Measurements from ENCODE around the gene RGS6. TPM values are rescaled to one million over a fixed set of nuclear protein-coding genes. Genes with fewer than 3 reads are reported as not detected.

The RGS6 gene
- total and polyA plus RNA-seq, 2 of the 4 experiments (the other 2 are of a cell fraction), result not detected

DNA sequence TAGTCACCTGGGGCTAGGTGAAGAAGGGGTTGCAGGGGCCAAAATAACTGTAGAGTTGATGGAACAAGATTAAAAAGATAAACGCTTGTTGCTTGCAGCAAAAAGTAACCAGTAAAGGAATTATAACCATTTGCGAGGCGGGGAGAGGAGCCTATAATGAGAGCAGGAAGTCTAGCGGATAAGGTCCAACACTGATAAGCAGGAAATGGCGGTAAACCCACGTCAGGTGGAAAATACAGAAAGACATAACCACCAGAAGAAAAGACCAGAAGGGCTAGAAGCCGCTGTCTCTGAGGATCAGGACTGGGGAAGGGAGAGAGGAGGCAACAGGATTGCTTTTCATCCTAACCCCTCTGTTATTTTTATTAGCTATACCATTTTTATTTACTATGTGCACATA is 658.3 kb downstream of the RGS6 start:
- POLR2A ChIA-PET (ENCODE audit: unreplicated experiment), result no interaction called here
- in situ Hi-C loops (cut with MboI; ENCODE audit: low sequenced_read_pairs), result no loop called here

More for the DNA sequence above, 658.3 kb downstream of the RGS6 start:
- Histone ChIP-seq H3K4me1 (ENCODE audit: control insufficient read depth, insufficient read depth, low read length) (no peaks in the 10 kb centered on the region), H3K14ac (replicated peaks; ENCODE audit: low read depth, low read length) (no peak overlapping the region), H2AFZ (replicated peaks; ENCODE audit: low read length, poor library complexity) (no peak overlapping the region), H2BK5ac (ENCODE audit: low read depth, low read length, poor library complexity, severe bottlenecking) (no peak overlapping the region), H3K27ac (ENCODE audit: insufficient read depth, low read length) (no peak overlapping the region), H3K36me3 (ENCODE audit: control insufficient read depth, insufficient read depth, low read length) (no peaks in the 10 kb centered on the region), H3K18ac (ENCODE audit: low read depth, low read length) (no peak overlapping the region), H4K8ac (ENCODE audit: low read depth in 2 of 2, low read length in 2 of 2) (no peak overlapping the region), H2BK120ac (ENCODE audit: low read depth, low read length) (no peak overlapping the region), H3K27me3 (ENCODE audit: control insufficient read depth, insufficient read depth, low read length) (no peaks in the 10 kb centered on the region; the same call in 1 of the 2 replicates), H3K4ac (ENCODE audit: low read depth, low read length) (no peak overlapping the region), H3K9me3 (ENCODE audit: control insufficient read depth, insufficient read depth, low read length) (no peaks in the 10 kb centered on the region), H3K4me3 (ENCODE audit: insufficient read depth, low read depth, low read length) (no peak overlapping the region), H3K79me1 (ENCODE audit: low read depth in 1 of 2, low read length in 2 of 2) (no peaks in the 10 kb centered on the region), H3K9ac (ENCODE audit: low read depth, low read length) (no peak overlapping the region), H4K91ac (ENCODE audit: insufficient read depth, low read depth, low read length) (no peak overlapping the region), H2BK20ac (ENCODE audit: low read depth, low read length) (no peak overlapping the region), H3K9me1 (ENCODE audit: insufficient read depth, low read length) (no peaks in the 10 kb centered on the region), H3K4me2 (ENCODE audit: low read depth, low read length) (no peak overlapping the region), H2AK9ac (replicated peaks; ENCODE audit: low read depth, low read length, poor library complexity) (no peak overlapping the region), H4K20me1 (ENCODE audit: insufficient read depth, low read length) (no peaks in the 10 kb centered on the region), H4K5ac (ENCODE audit: low read depth, low read length) (no peak overlapping the region), H2AK5ac (ENCODE audit: low read depth, low read length) (no peak overlapping the region), H2BK15ac (ENCODE audit: low read depth, low read length) (no peak overlapping the region), H3K23ac (ENCODE audit: low read depth, low read length) (no peak overlapping the region), H3K56ac (ENCODE audit: extremely low read depth, insufficient read depth, low read length) (no peak overlapping the region)
- DNase-seq (no peak), ATAC-seq (ENCODE audit: low read depth) (no peak)
- dilution Hi-C loops (cut with HindIII; ENCODE audit: low sequenced_read_pairs, unreplicated experiment) (no loop called here), intact Hi-C loops (cut with micrococcal nuclease) (no loop called here)
- no peak for TF ChIP-seq MXI1 (IDR thresholded peaks at IDR 0.05; ENCODE audit: borderline replicate concordance, low read depth, low read length)
- TF ChIP-seq, protein P1, sequence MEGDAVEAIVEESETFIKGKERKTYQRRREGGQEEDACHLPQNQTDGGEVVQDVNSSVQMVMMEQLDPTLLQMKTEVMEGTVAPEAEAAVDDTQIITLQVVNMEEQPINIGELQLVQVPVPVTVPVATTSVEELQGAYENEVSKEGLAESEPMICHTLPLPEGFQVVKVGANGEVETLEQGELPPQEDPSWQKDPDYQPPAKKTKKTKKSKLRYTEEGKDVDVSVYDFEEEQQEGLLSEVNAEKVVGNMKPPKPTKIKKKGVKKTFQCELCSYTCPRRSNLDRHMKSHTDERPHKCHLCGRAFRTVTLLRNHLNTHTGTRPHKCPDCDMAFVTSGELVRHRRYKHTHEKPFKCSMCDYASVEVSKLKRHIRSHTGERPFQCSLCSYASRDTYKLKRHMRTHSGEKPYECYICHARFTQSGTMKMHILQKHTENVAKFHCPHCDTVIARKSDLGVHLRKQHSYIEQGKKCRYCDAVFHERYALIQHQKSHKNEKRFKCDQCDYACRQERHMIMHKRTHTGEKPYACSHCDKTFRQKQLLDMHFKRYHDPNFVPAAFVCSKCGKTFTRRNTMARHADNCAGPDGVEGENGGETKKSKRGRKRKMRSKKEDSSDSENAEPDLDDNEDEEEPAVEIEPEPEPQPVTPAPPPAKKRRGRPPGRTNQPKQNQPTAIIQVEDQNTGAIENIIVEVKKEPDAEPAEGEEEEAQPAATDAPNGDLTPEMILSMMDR (conservative IDR thresholded peaks at IDR 0.05; ENCODE audit: low read depth, low read length), result no peak
- no peak for TF ChIP-seq POLR2A (IDR thresholded peaks at IDR 0.05; ENCODE audit: low read depth, low read length)
- TF ChIP-seq RFX5 (IDR thresholded peaks at IDR 0.05; ENCODE audit: low read depth, low read length), result no peak
- TF ChIP-seq CEBPB (IDR thresholded peaks at IDR 0.05; ENCODE audit: low read depth, low read length), result no peak
- no peak for TF ChIP-seq ELK1 (IDR thresholded peaks at IDR 0.05; ENCODE audit: borderline replicate concordance, low read depth, low read length)
- TF ChIP-seq CHD1 (IDR thresholded peaks at IDR 0.05; ENCODE audit: low read depth, low read length), result no peak
- no peak for TF ChIP-seq RCOR1 (IDR thresholded peaks at IDR 0.05; ENCODE audit: insufficient replicate concordance, low read length)
- no peak for TF ChIP-seq MAFK (IDR thresholded peaks at IDR 0.05; ENCODE audit: low read depth, low read length)
- TF ChIP-seq FOS (IDR thresholded peaks at IDR 0.05; ENCODE audit: low read depth, low read length), result no peak
- TF ChIP-seq, protein P2, sequence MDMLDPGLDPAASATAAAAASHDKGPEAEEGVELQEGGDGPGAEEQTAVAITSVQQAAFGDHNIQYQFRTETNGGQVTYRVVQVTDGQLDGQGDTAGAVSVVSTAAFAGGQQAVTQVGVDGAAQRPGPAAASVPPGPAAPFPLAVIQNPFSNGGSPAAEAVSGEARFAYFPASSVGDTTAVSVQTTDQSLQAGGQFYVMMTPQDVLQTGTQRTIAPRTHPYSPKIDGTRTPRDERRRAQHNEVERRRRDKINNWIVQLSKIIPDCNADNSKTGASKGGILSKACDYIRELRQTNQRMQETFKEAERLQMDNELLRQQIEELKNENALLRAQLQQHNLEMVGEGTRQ (IDR thresholded peaks at IDR 0.05; ENCODE audit: low read depth, low read length), result no peak
- no peak for TF ChIP-seq RAD21 (IDR thresholded peaks at IDR 0.05; ENCODE audit: low read length)
- no peak for TF ChIP-seq NFE2L2 (IDR thresholded peaks at IDR 0.05; ENCODE audit: low read depth, low read length)
- no peak for TF ChIP-seq BHLHE40 (IDR thresholded peaks at IDR 0.05; ENCODE audit: low read depth, low read length)
- TF ChIP-seq SMC3 (IDR thresholded peaks at IDR 0.05; ENCODE audit: low read depth, low read length), result no peak
- no TSS peak for BruUV-seq (replicated peaks)
- CTCF ChIA-PET, result no interaction called here
- WGBS, 2 experiments (ENCODE audit: extremely low coverage in 2 of 2, insufficient read length in 1 of 2), result no CpG with 5 or more reads among the region's 7 CpGs
